ENCODE measurements around the gene ZNF425.

The ZNF425 gene

GRCh38 chr7:149161241-149161848, 35.2 kb upstream of the ZNF425 start:
- Histone ChIP-seq H3K4me1 (ENCODE audit: insufficient read depth, low read length) (no peaks in the 10 kb centered on the region), H3K4me2 (ENCODE audit: insufficient read depth, low read length) (no peak overlapping the region), H3K27me3 (ENCODE audit: insufficient read depth, low read length, poor library complexity) (no peaks in the 10 kb centered on the region), H3K36me3 (ENCODE audit: insufficient read depth, low read length) (peaks cover 55% of the 10 kb centered on the region), H4K20me1 (ENCODE audit: insufficient read depth, low read length) (no peaks in the 10 kb centered on the region), H2AFZ (ENCODE audit: low read depth, low read length) (no peak overlapping the region), H3K4me3 (ENCODE audit: low read depth in 1 of 2, low read length in 2 of 2) (no peak overlapping the region), H3K27ac (ENCODE audit: low read length) (no peak overlapping the region), H3K9me3 (ENCODE audit: insufficient read depth, low read length, severe bottlenecking) (no peaks in the 10 kb centered on the region), H3K9ac (ENCODE audit: low read depth, low read length) (no peak overlapping the region), H3K79me2 (ENCODE audit: insufficient read depth, low read length) (peaks cover 14% of the 10 kb centered on the region; the same call in 1 of the 2 replicates)
- DNase-seq (no peak), ATAC-seq (ENCODE audit: insufficient read depth, low read depth) (no peak)
- TF ChIP-seq CTCF (IDR thresholded peaks at IDR 0.05; ENCODE audit: borderline replicate concordance, extremely low read depth, low read length, poor library complexity, severe bottlenecking) (no peak), EZH2 (IDR thresholded peaks at IDR 0.05; ENCODE audit: borderline replicate concordance, low read depth, low read length, severe bottlenecking) (no peak)

- Histone ChIP-seq H3K4me3 (ENCODE audit: low read depth in 1 of 2, low read length in 2 of 2) (no peak overlapping the region), H3K27ac (ENCODE audit: low read length) (no peak overlapping the region), H3K9me3 (ENCODE audit: insufficient read depth, low read length, severe bottlenecking) (no peaks in the 10 kb centered on the region), H3K4me1 (ENCODE audit: insufficient read depth, low read length) (no peaks in the 10 kb centered on the region), H4K20me1 (ENCODE audit: insufficient read depth, low read length) (peaks cover 11% of the 10 kb centered on the region; the same call in 1 of the 2 replicates), H2AFZ (ENCODE audit: low read depth, low read length) (no peak overlapping the region), H3K9ac (ENCODE audit: low read depth, low read length) (no peak overlapping the region), H3K4me2 (ENCODE audit: insufficient read depth, low read length) (no peak overlapping the region), H3K36me3 (ENCODE audit: insufficient read depth, low read length) (peaks cover 53% of the 10 kb centered on the region), H3K27me3 (ENCODE audit: insufficient read depth, low read length, poor library complexity) (no peaks in the 10 kb centered on the region), H3K79me2 (ENCODE audit: insufficient read depth, low read length) (peaks cover 41% of the 10 kb centered on the region)
- no peak for ATAC-seq (ENCODE audit: insufficient read depth, low read depth)
- no peak for DNase-seq
- TF ChIP-seq EZH2 (IDR thresholded peaks at IDR 0.05; ENCODE audit: borderline replicate concordance, low read depth, low read length, severe bottlenecking) (no peak), CTCF (IDR thresholded peaks at IDR 0.05; ENCODE audit: borderline replicate concordance, extremely low read depth, low read length, poor library complexity, severe bottlenecking) (no peak)
Observed at GRCh38 chr7:149156898-149157297, 30.8 kb upstream of the ZNF425 start.

GRCh38 chr7:149154056-149154455, 27.9 kb upstream of the ZNF425 start:
- Histone ChIP-seq H3K9me3 (ENCODE audit: insufficient read depth, low read length, severe bottlenecking) (no peaks in the 10 kb centered on the region), H2AFZ (ENCODE audit: low read depth, low read length) (no peak overlapping the region), H3K27ac (ENCODE audit: low read length) (no peak overlapping the region), H3K27me3 (ENCODE audit: insufficient read depth, low read length, poor library complexity) (no peaks in the 10 kb centered on the region), H3K36me3 (ENCODE audit: insufficient read depth, low read length) (peaks cover 42% of the 10 kb centered on the region), H3K9ac (ENCODE audit: low read depth, low read length) (no peak overlapping the region), H3K4me3 (ENCODE audit: low read depth in 1 of 2, low read length in 2 of 2) (no peak overlapping the region), H4K20me1 (ENCODE audit: insufficient read depth, low read length) (peaks cover 19% of the 10 kb centered on the region; the same call in 1 of the 2 replicates), H3K79me2 (ENCODE audit: insufficient read depth, low read length) (peaks cover 59% of the 10 kb centered on the region), H3K4me1 (ENCODE audit: insufficient read depth, low read length) (peaks cover 6% of the 10 kb centered on the region), H3K4me2 (ENCODE audit: insufficient read depth, low read length) (no peak overlapping the region)
- ATAC-seq (ENCODE audit: insufficient read depth, low read depth) (no peak), DNase-seq (no peak)
- TF ChIP-seq EZH2 (IDR thresholded peaks at IDR 0.05; ENCODE audit: borderline replicate concordance, low read depth, low read length, severe bottlenecking): no peak
- no peak for TF ChIP-seq CTCF (IDR thresholded peaks at IDR 0.05; ENCODE audit: borderline replicate concordance, extremely low read depth, low read length, poor library complexity, severe bottlenecking)

All from DND-41 (cell line).